Mesendoderm (in vitro differentiated cells): ENCODE measurements around the gene ERMN.
A peak's percentile ranks its signal among the peaks of the same experiment; 100 is the strongest.

Experiments used
- DNase-seq: peaks from one replicate; pipeline ENCODE4 v3.0.0; 2013
- H2AK5ac ChIP-seq: 2 replicates; pipeline ENCODE4 v1.6.1; 2013; ENCODE audit warnings: low read length, inconsistent platforms
- H2BK120ac ChIP-seq: 2 replicates; pipeline ENCODE4 v1.6.1; 2013; ENCODE audit warnings: low read depth, mild to moderate bottlenecking, low read length, moderate library complexity, mixed read lengths
- H2BK15ac ChIP-seq: replicated peaks from 2 replicates; pipeline ENCODE4 v1.6.1; 2013; ENCODE audit warnings: low read depth, mild to moderate bottlenecking, moderate library complexity
- H2BK5ac ChIP-seq: 2 replicates; pipeline ENCODE4 v1.6.1; 2013; ENCODE audit warnings: low read length, inconsistent platforms
- H3K18ac ChIP-seq: 2 replicates; pipeline ENCODE4 v1.6.1; 2013; ENCODE audit warnings: mild to moderate bottlenecking, low read length, mixed read lengths
- H3K23ac ChIP-seq: one replicate; pipeline ENCODE4 v1.6.1; 2013; ENCODE audit warnings: low read length
- H3K27ac ChIP-seq: 2 replicates; pipeline ENCODE4 v1.5.1; 2013; ENCODE audit warnings: low read depth, mild to moderate bottlenecking, inconsistent platforms, low read length, moderate library complexity
- H3K27me3 ChIP-seq: 2 replicates; pipeline ENCODE4 v1.6.1; 2013; ENCODE audit warnings: low read length, control low read depth, mild to moderate bottlenecking, inconsistent platforms; ENCODE audit not compliant: insufficient read depth, poor library complexity
- H3K36me3 ChIP-seq: 2 replicates; pipeline ENCODE4 v1.6.1; 2013; ENCODE audit warnings: low read length, inconsistent platforms; ENCODE audit not compliant: control insufficient read depth, insufficient read depth
- H3K4ac ChIP-seq: one replicate; pipeline ENCODE4 v1.6.1; 2013; ENCODE audit warnings: low read depth, mild to moderate bottlenecking, low read length, moderate library complexity
- H3K4me1 ChIP-seq: 2 replicates; pipeline ENCODE4 v1.6.1; 2013; ENCODE audit warnings: low read depth, low read length, inconsistent platforms; ENCODE audit not compliant: control insufficient read depth
- H3K4me2 ChIP-seq: 2 replicates; pipeline ENCODE4 v1.6.1; 2013; ENCODE audit warnings: low read length
- H3K4me3 ChIP-seq: 2 replicates; pipeline ENCODE4 v1.5.1; 2013; ENCODE audit warnings: mild to moderate bottlenecking, low read length
- H3K56ac ChIP-seq: one replicate; pipeline ENCODE4 v1.6.1; 2013; ENCODE audit warnings: low read length
- H3K79me1 ChIP-seq: 2 replicates; pipeline ENCODE4 v1.6.1; 2013; ENCODE audit warnings: low read length, inconsistent platforms
- H3K79me2 ChIP-seq: 2 replicates; pipeline ENCODE4 v1.6.1; 2013; ENCODE audit warnings: mild to moderate bottlenecking, low read length; ENCODE audit not compliant: control insufficient read depth, insufficient read depth
- H3K9ac ChIP-seq: 2 replicates; pipeline ENCODE4 v1.6.1; 2013; ENCODE audit warnings: low read length, inconsistent platforms
- H4K5ac ChIP-seq: one replicate; pipeline ENCODE4 v1.6.1; 2013; ENCODE audit warnings: low read length
- H4K8ac ChIP-seq: one replicate; pipeline ENCODE4 v1.6.1; 2013; ENCODE audit warnings: low read depth, mild to moderate bottlenecking, control low read depth, low read length, moderate library complexity
- WGBS: extraction: QIAGEN DNeasy Blood & Tissue Kit; methylation state at CpG from one replicate; pipeline ENCODE4 v1.1.7; 2013; ENCODE audit warnings: low lambda C conversion rate, missing lambda C conversion rate; ENCODE audit not compliant: insufficient coverage; ENCODE audit errors: extremely low coverage; 5-methylcytosine and 5-hydroxymethylcytosine counted together

Gene ERMN

GRCh38 chr2:157327621-157328500 is 2.2 kb upstream of the ERMN start:
- Histone ChIP-seq H2AK5ac (no peak overlapping the region), H4K8ac (no peak overlapping the region), H3K27me3 (no peaks in the 10 kb centered on the region), H3K79me1 (no peaks in the 10 kb centered on the region), H4K5ac (no peak overlapping the region), H2BK120ac (no peak overlapping the region), H3K4me3 (no peak overlapping the region), H3K18ac (no peak overlapping the region), H3K79me2 (no peaks in the 10 kb centered on the region), H3K56ac (no peak overlapping the region), H3K4me1 (peaks cover 3% of the 10 kb centered on the region), H3K4me2 (no peak overlapping the region), H3K23ac (no peak overlapping the region), H3K36me3 (no peaks in the 10 kb centered on the region), H3K9ac (no peak overlapping the region), H2BK5ac (no peak overlapping the region), H3K27ac (no peak overlapping the region), H3K4ac (no peak overlapping the region), H2BK15ac (no peak overlapping the region)
- no CpG with 5 or more reads among the region's 11 CpGs for WGBS
- DNase-seq = peak; percentile 88

GRCh38 chr2:157327200-157327599 is 1.6 kb upstream of the ERMN start:
- no peak overlapping the region for H3K23ac ChIP-seq
- no CpG with 5 or more reads among the region's 3 CpGs for WGBS
- H3K4me3 ChIP-seq = no peak overlapping the region
- H3K4me1 ChIP-seq = peaks cover 3% of the 10 kb centered on the region
- no peaks in the 10 kb centered on the region for H3K79me1 ChIP-seq
- H2BK120ac ChIP-seq = no peak overlapping the region
- H3K9ac ChIP-seq = no peak overlapping the region
- H3K18ac ChIP-seq = no peak overlapping the region
- H3K79me2 ChIP-seq = no peaks in the 10 kb centered on the region
- no peak overlapping the region for H2BK5ac ChIP-seq
- H3K4ac ChIP-seq = no peak overlapping the region
- no peak overlapping the region for H2BK15ac ChIP-seq
- H3K27ac ChIP-seq = no peak overlapping the region
- no peak overlapping the region for H4K8ac ChIP-seq
- no peak overlapping the region for H2AK5ac ChIP-seq
- H3K56ac ChIP-seq = no peak overlapping the region
- no peak overlapping the region for H4K5ac ChIP-seq
- no peak for DNase-seq
- no peaks in the 10 kb centered on the region for H3K27me3 ChIP-seq
- H3K36me3 ChIP-seq = no peaks in the 10 kb centered on the region
- no peak overlapping the region for H3K4me2 ChIP-seq

DNA sequence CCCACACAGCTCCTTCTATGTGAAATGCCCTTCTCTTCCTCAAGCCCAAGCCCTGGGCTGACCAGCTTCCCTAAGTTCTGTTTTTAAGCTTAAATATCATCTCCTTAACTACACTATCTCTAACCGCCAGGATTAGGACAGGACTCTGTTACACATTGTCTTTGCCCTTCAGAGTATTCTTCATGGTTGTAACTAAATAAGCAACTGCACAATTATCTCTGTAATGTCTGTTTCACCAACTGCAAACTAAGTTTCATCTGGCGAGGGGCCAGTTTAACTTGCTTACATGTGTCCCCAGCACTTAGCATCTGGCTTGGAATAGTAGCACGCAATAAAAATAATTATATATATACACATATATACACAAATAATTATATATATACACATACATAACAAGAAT is 1.1 kb upstream of the ERMN start:
- H3K4ac ChIP-seq = no peak overlapping the region
- no peak for DNase-seq
- H3K4me1 ChIP-seq = peaks cover 3% of the 10 kb centered on the region
- no peaks in the 10 kb centered on the region for H3K79me1 ChIP-seq
- no peak overlapping the region for H3K23ac ChIP-seq
- H2BK15ac ChIP-seq = no peak overlapping the region
- no peak overlapping the region for H4K5ac ChIP-seq
- H3K56ac ChIP-seq = no peak overlapping the region
- H3K18ac ChIP-seq = no peak overlapping the region
- H3K79me2 ChIP-seq = no peaks in the 10 kb centered on the region
- no peak overlapping the region for H3K9ac ChIP-seq
- no peak overlapping the region for H3K27ac ChIP-seq
- no CpG with 5 or more reads among the region's 3 CpGs for WGBS
- H2BK120ac ChIP-seq = no peak overlapping the region
- H3K27me3 ChIP-seq = no peaks in the 10 kb centered on the region
- no peak overlapping the region for H4K8ac ChIP-seq
- no peak overlapping the region for H3K4me2 ChIP-seq
- H3K36me3 ChIP-seq = no peaks in the 10 kb centered on the region
- no peak overlapping the region for H3K4me3 ChIP-seq
- H2BK5ac ChIP-seq = no peak overlapping the region
- no peak overlapping the region for H2AK5ac ChIP-seq

DNA sequence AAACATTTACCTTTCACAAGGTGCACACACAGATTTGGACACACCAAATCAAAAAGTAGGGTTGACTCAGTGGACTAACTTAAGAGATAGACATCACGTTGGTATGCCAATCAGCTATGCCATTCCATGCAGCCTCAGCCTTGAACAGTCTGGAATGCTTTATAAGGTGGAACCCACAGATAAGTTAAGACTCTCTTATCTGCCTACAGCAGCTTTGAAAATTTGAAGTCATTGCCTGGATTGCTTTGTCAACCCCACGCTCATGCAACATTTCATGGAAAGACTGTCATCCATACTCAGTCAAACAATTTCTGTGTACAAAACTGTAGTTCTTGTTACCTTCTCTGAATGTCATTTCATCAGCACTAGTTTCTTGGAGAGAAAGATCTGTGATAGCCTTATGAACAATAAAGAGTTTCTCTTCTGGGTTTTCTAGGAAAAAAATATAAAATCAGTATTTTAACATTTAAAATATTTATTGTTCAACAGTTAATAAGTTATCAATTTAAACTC is 1.2 kb downstream of the ERMN start:
- H3K4me1 ChIP-seq = peaks cover 3% of the 10 kb centered on the region
- H3K4ac ChIP-seq = no peak overlapping the region
- no peak overlapping the region for H4K8ac ChIP-seq
- no peak overlapping the region for H2BK5ac ChIP-seq
- no peaks in the 10 kb centered on the region for H3K27me3 ChIP-seq
- no peaks in the 10 kb centered on the region for H3K36me3 ChIP-seq
- H3K56ac ChIP-seq = no peak overlapping the region
- no peak overlapping the region for H2AK5ac ChIP-seq
- no peak overlapping the region for H3K4me2 ChIP-seq
- H3K27ac ChIP-seq = no peak overlapping the region
- H2BK15ac ChIP-seq = no peak overlapping the region
- DNase-seq = peak; percentile 29
- no CpG with 5 or more reads among the region's 2 CpGs for WGBS
- no peak overlapping the region for H3K23ac ChIP-seq
- no peak overlapping the region for H4K5ac ChIP-seq
- H3K4me3 ChIP-seq = no peak overlapping the region
- H3K79me1 ChIP-seq = no peaks in the 10 kb centered on the region
- H3K18ac ChIP-seq = no peak overlapping the region
- H3K79me2 ChIP-seq = no peaks in the 10 kb centered on the region
- no peak overlapping the region for H3K9ac ChIP-seq
- H2BK120ac ChIP-seq = no peak overlapping the region

DNA sequence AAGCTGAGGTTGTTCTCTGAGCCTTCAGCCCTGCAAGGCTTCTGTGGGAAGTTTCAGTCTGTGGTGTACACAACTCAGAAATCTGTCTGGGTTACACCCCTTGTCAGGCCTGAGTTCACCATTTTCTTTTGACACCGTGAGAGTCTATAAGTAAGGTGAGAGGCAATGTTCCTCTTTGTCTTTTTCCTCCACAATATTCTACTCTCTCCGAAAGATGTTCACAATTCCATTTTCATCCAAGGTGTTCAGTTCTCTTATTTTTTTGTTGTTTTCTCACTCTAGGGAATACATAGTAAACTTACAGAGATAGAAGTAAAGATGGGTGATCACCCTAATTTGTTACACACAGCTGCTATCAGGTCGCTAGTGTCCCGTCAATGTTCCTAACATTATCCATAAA is 3.2 kb downstream of the ERMN start:
- no peak overlapping the region for H3K27ac ChIP-seq
- H4K5ac ChIP-seq = no peak overlapping the region
- no peak overlapping the region for H3K4me2 ChIP-seq
- no peak overlapping the region for H2BK5ac ChIP-seq
- H3K36me3 ChIP-seq = no peaks in the 10 kb centered on the region
- H4K8ac ChIP-seq = no peak overlapping the region
- no peaks in the 10 kb centered on the region for H3K79me2 ChIP-seq
- no peak overlapping the region for H3K4ac ChIP-seq
- no peak overlapping the region for H3K9ac ChIP-seq
- WGBS = no CpG with 5 or more reads among the region's 4 CpGs
- no peak overlapping the region for H2BK15ac ChIP-seq
- no peak overlapping the region for H2AK5ac ChIP-seq
- no peak for DNase-seq
- no peak overlapping the region for H2BK120ac ChIP-seq
- peaks cover 3% of the 10 kb centered on the region for H3K4me1 ChIP-seq
- no peak overlapping the region for H3K18ac ChIP-seq
- H3K4me3 ChIP-seq = no peak overlapping the region
- no peaks in the 10 kb centered on the region for H3K79me1 ChIP-seq
- H3K56ac ChIP-seq = no peak overlapping the region
- no peaks in the 10 kb centered on the region for H3K27me3 ChIP-seq
- H3K23ac ChIP-seq = no peak overlapping the region
